ENCODE measurements around the gene ATP6V1F. TPM values are rescaled to one million over a fixed set of nuclear protein-coding genes. Genes with fewer than 3 reads are reported as not detected.

ATP6V1F gene
- 145 TPM for total RNA-seq (2013)
- 100 to 1,000 TPM; 327 to 593 (median 511) TPM for polyA plus RNA-seq
- polyA minus RNA-seq: 79.2 and 143 TPM in 2 replicates
- 64.7 to 175 (median 85.1) reads per million in 11 experiments for total RNA-seq

DNA sequence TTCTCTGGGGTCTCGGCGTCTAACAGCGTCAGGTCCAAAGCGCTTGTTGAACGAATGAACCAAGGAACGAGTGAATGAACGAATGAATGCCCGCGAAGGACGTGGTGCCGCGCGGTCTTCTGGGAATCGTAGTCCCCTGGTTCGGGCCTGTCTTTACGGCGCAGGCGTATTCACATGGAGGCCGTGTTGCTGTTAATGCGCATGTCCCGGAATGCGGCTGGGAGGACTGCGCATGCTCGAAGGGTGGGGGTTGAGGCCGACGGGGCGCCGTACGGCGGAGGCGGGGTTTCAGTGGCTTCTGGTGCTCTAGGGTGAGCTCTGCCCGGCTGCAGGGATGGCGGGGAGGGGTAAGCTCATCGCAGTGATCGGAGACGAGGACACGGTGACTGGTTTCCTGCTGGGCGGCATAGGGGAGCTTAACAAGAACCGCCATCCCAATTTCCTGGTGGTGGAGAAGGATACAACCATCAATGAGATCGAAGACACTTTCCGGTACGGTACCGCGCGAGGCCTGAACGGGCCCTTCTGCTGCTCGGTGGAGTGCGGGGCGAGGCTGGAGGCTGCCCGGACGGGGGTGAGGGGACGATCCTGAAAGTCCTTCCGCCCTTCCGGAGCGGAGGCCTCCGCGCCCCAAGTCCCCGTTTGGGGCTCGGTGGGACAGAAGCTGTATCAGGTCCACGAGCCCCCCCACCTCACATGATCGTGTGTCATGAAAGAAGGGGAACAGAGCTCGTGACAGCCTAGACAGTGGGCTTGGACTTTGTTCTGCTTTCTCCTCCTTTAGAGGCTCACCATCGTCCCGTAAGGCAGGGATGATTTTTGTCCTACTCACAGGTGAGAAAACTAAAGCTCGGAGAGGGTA lies at the start of gene ATP6V1F:
Gene ATP6V1F (plus strand): TSS at position 286 of the 862 bp plus-strand sequence. CDS start 49 bp downstream, at position 335.
- Mint-ChIP-seq H3K27me3 (ENCODE audit: low read depth in 3 of 3) (peaks cover 2 to 8% (median 5%) of the 10 kb centered on the region in 3 donors), H3K9me3 (peaks cover 0 to 3% (median 0%) of the 10 kb centered on the region in 7 donors), H3K4me1 (peaks cover 19% of the 10 kb centered on the region), H3K36me3 (peaks cover 29 to 31% of the 10 kb centered on the region in 2 donors), H3K4me3 (peak within 1 kb of the TSS; percentile 98 to 100), H3K27ac (peak within 1 kb of the TSS; percentile 99 to 100 (median 99))
- H2AFZ ChIP-seq (ENCODE audit: insufficient read depth, low read depth, low read length, poor library complexity, severe bottlenecking): peak within 1 kb of the TSS; percentile 63
- H4K20me1 ChIP-seq (ENCODE audit: insufficient read depth, low read length): peaks cover 45% of the 10 kb centered on the region
- peak; percentile 97 to 98 (median 98) for DNase-seq
- peak within 1 kb of the TSS; percentile 72 for H3K4me2 ChIP-seq (replicated peaks; ENCODE audit: extremely low read depth, low read length, poor library complexity, severe bottlenecking)
- H3K9ac ChIP-seq (ENCODE audit: insufficient read depth, low read length, poor library complexity, severe bottlenecking): peak within 1 kb of the TSS; percentile 98
- under 1% methylated on average over 50 of the region's 65 CpGs for WGBS (ENCODE audit: insufficient coverage)
- intact Hi-C loops (cut with micrococcal nuclease): loop anchor here in 1 of 2 donors (2.0 to 10.0 kb wide), 2 partner anchors 72 to 118 kb away; no protein-coding TSS in a partner anchor
- peak within 1 kb of the TSS; percentile 70 to 96 (median 87) for H3K4me3 ChIP-seq (replicated peaks in 1 of 3; ENCODE audit: low read depth in 2 of 3, low read length in 3 of 3)
- H3K79me2 ChIP-seq (ENCODE audit: insufficient read depth, low read length): peaks cover 32% of the 10 kb centered on the region
- H3K27me3 ChIP-seq (ENCODE audit: control insufficient read depth in 2 of 2, insufficient read depth in 2 of 2, low read length in 2 of 2): no peaks in the 10 kb centered on the region
- peaks cover 11 to 14% of the 10 kb centered on the region in 2 donors for H3K4me1 ChIP-seq (ENCODE audit: control insufficient read depth in 1 of 2, insufficient read depth in 2 of 2, low read length in 2 of 2)
- peaks cover 19 to 22% of the 10 kb centered on the region in 2 donors for H3K36me3 ChIP-seq (replicated peaks in 1 of 2; ENCODE audit: control insufficient read depth in 1 of 2, insufficient read depth in 2 of 2, low read length in 2 of 2)
- H3K27ac ChIP-seq (ENCODE audit: low read depth in 1 of 2, low read length in 2 of 2): peak within 1 kb of the TSS; percentile 99
- H3K9me3 ChIP-seq (replicated peaks in 1 of 2; ENCODE audit: control insufficient read depth in 1 of 2, insufficient read depth in 1 of 2, low read length in 2 of 2): no peaks in the 10 kb centered on the region
- TF ChIP-seq, protein P1, sequence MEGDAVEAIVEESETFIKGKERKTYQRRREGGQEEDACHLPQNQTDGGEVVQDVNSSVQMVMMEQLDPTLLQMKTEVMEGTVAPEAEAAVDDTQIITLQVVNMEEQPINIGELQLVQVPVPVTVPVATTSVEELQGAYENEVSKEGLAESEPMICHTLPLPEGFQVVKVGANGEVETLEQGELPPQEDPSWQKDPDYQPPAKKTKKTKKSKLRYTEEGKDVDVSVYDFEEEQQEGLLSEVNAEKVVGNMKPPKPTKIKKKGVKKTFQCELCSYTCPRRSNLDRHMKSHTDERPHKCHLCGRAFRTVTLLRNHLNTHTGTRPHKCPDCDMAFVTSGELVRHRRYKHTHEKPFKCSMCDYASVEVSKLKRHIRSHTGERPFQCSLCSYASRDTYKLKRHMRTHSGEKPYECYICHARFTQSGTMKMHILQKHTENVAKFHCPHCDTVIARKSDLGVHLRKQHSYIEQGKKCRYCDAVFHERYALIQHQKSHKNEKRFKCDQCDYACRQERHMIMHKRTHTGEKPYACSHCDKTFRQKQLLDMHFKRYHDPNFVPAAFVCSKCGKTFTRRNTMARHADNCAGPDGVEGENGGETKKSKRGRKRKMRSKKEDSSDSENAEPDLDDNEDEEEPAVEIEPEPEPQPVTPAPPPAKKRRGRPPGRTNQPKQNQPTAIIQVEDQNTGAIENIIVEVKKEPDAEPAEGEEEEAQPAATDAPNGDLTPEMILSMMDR (IDR thresholded peaks at IDR 0.05): no peak

DNA sequence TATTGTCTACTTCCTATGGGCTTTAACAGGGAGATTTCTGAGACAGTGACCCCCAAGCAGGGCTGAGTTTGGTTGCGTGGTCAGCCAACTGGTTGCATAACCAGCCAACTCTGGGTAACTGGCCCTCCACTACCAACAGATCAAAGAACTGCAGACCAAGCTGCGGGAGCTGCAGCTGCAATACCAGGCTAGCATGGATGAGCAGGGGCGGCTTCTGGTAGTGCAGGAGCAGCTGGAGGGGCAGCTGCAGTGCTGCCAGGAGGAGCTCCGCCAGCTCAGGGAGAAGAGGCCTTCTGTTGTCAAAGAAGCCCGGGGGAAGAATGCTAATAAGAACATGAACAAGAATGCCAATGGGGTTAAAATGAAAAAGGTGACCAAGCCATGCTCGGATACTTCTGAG lies 48.2 kb upstream of the ATP6V1F start:
- no peak overlapping the region for H2AFZ ChIP-seq (ENCODE audit: insufficient read depth, low read depth, low read length, poor library complexity, severe bottlenecking)
- peaks cover 0 to 2% (median 0%) of the 10 kb centered on the region in 7 donors for H3K9me3 Mint-ChIP-seq
- H3K27me3 ChIP-seq (ENCODE audit: control insufficient read depth in 2 of 2, insufficient read depth in 2 of 2, low read length in 2 of 2): no peaks in the 10 kb centered on the region
- DNase-seq: no peak
- no peak overlapping the region for H3K27ac ChIP-seq (ENCODE audit: low read depth in 1 of 2, low read length in 2 of 2)
- no peaks in the 10 kb centered on the region for H4K20me1 ChIP-seq (ENCODE audit: insufficient read depth, low read length)
- H3K4me2 ChIP-seq (replicated peaks; ENCODE audit: extremely low read depth, low read length, poor library complexity, severe bottlenecking): no peak overlapping the region
- 85% methylated on average over 5 of the region's 6 CpGs for WGBS (ENCODE audit: insufficient coverage)
- H3K36me3 Mint-ChIP-seq: no peaks in the 10 kb centered on the region
- H3K9ac ChIP-seq (ENCODE audit: insufficient read depth, low read length, poor library complexity, severe bottlenecking): no peak overlapping the region
- H3K4me1 Mint-ChIP-seq: peaks cover 21% of the 10 kb centered on the region
- H3K4me3 Mint-ChIP-seq: no peak overlapping the region
- no peak overlapping the region for H3K4me3 ChIP-seq (replicated peaks in 1 of 3; ENCODE audit: low read depth in 2 of 3, low read length in 3 of 3)
- H3K36me3 ChIP-seq (replicated peaks in 1 of 2; ENCODE audit: control insufficient read depth in 1 of 2, insufficient read depth in 2 of 2, low read length in 2 of 2): no peaks in the 10 kb centered on the region
- H3K9me3 ChIP-seq (replicated peaks in 1 of 2; ENCODE audit: control insufficient read depth in 1 of 2, insufficient read depth in 1 of 2, low read length in 2 of 2): no peaks in the 10 kb centered on the region
- no peak overlapping the region for H3K27ac Mint-ChIP-seq
- peaks cover 5 to 7% (median 7%) of the 10 kb centered on the region in 3 donors for H3K27me3 Mint-ChIP-seq (ENCODE audit: low read depth in 3 of 3)
- TF ChIP-seq, protein P1 (IDR thresholded peaks at IDR 0.05): no peak
- H3K4me1 ChIP-seq (ENCODE audit: control insufficient read depth in 1 of 2, insufficient read depth in 2 of 2, low read length in 2 of 2): peaks cover 32 to 35% of the 10 kb centered on the region in 2 donors
- H3K79me2 ChIP-seq (ENCODE audit: insufficient read depth, low read length): no peaks in the 10 kb centered on the region
- intact Hi-C loops (cut with micrococcal nuclease): no loop called here

All from CD14-positive monocyte (primary cell).